ENCODE data around the gene PGBD2. TPM values are rescaled to one million over a fixed set of nuclear protein-coding genes. Genes with fewer than 3 reads are reported as not detected.

Gene PGBD2
- total and polyA plus RNA-seq, 2 of the 4 experiments (the other 2 are of a cell fraction), result 4.8 to 6.8 TPM

GRCh38 chr1:248926401-248927182 lies 20.6 kb downstream of the PGBD2 start:
- Histone ChIP-seq H3K18ac (ENCODE audit: low read depth, low read length) (no peak overlapping the region; the same call in 1 of the 2 replicates), H3K4me1 (ENCODE audit: control insufficient read depth, insufficient read depth, low read length) (peaks cover 8% of the 10 kb centered on the region), H3K36me3 (ENCODE audit: control insufficient read depth, insufficient read depth, low read length) (peaks cover 2% of the 10 kb centered on the region; the same call in 1 of the 2 replicates), H3K79me1 (ENCODE audit: low read depth in 1 of 2, low read length in 2 of 2) (no peaks in the 10 kb centered on the region; a peak in 2 of 4 replicates), H3K27me3 (ENCODE audit: control insufficient read depth, insufficient read depth, low read length) (no peaks in the 10 kb centered on the region), H2AK5ac (ENCODE audit: low read depth, low read length) (peak overlapping the region; percentile 1; the same call in 1 of the 2 replicates), H3K9me3 (ENCODE audit: control insufficient read depth, insufficient read depth, low read length) (no peaks in the 10 kb centered on the region), H3K56ac (ENCODE audit: extremely low read depth, insufficient read depth, low read length) (no peak overlapping the region), H2BK15ac (ENCODE audit: low read depth, low read length) (no peak overlapping the region), H4K8ac (ENCODE audit: low read depth in 2 of 2, low read length in 2 of 2) (no peak overlapping the region), H2AFZ (replicated peaks; ENCODE audit: low read length, poor library complexity) (no peak overlapping the region), H2AK9ac (replicated peaks; ENCODE audit: low read depth, low read length, poor library complexity) (no peak overlapping the region), H4K91ac (ENCODE audit: insufficient read depth, low read depth, low read length) (no peak overlapping the region), H3K23ac (ENCODE audit: low read depth, low read length) (no peak overlapping the region), H3K14ac (replicated peaks; ENCODE audit: low read depth, low read length) (no peak overlapping the region), H3K4ac (ENCODE audit: low read depth, low read length) (no peak overlapping the region), H3K4me2 (ENCODE audit: low read depth, low read length) (peak overlapping the region; percentile 45), H2BK20ac (ENCODE audit: low read depth, low read length) (0 out of 2 replicates have a peak overlapping the region, but pooled peaks have one; percentile 1), H3K9ac (ENCODE audit: low read depth, low read length) (no peak overlapping the region), H2BK120ac (ENCODE audit: low read depth, low read length) (peak overlapping the region; percentile 6), H3K9me1 (ENCODE audit: insufficient read depth, low read length) (peaks cover 3% of the 10 kb centered on the region; the same call in 1 of the 2 replicates), H4K20me1 (ENCODE audit: insufficient read depth, low read length) (no peaks in the 10 kb centered on the region), H3K4me3 (ENCODE audit: insufficient read depth, low read depth, low read length) (no peak overlapping the region), H4K5ac (ENCODE audit: low read depth, low read length) (no peak overlapping the region), H2BK5ac (ENCODE audit: low read depth, low read length, poor library complexity, severe bottlenecking) (peak overlapping the region; percentile 58), H3K27ac (ENCODE audit: insufficient read depth, low read length) (no peak overlapping the region)
- dilution Hi-C loops (cut with HindIII; ENCODE audit: low sequenced_read_pairs, unreplicated experiment) (no loop called here), intact Hi-C loops (cut with micrococcal nuclease) (no loop called here), in situ Hi-C loops (cut with MboI; ENCODE audit: low sequenced_read_pairs) (no loop called here)
- WGBS, 2 experiments (ENCODE audit: extremely low coverage in 2 of 2, insufficient read length in 1 of 2), result no CpG with 5 or more reads among the region's 7 CpGs
- CTCF ChIA-PET, result interaction anchor here (1.5 kb wide), 1 partner anchor 21 kb away, joined by 3 read pairs; the partner anchor contains the start of gene PGBD2
- BruUV-seq (replicated peaks), result no TSS peak
- peak; percentile 48 for ATAC-seq (ENCODE audit: low read depth)
- no peak for TF ChIP-seq RCOR1 (IDR thresholded peaks at IDR 0.05; ENCODE audit: insufficient replicate concordance, low read length)
- TF ChIP-seq CHD1 (IDR thresholded peaks at IDR 0.05; ENCODE audit: low read depth, low read length), result no peak
- TF ChIP-seq CEBPB (IDR thresholded peaks at IDR 0.05; ENCODE audit: low read depth, low read length), result no peak
- peak; percentile 24; the same call in 1 of the 2 replicates for TF ChIP-seq BHLHE40 (IDR thresholded peaks at IDR 0.05; ENCODE audit: low read depth, low read length)
- TF ChIP-seq MXI1 (IDR thresholded peaks at IDR 0.05; ENCODE audit: borderline replicate concordance, low read depth, low read length), result peak; percentile 38; the same call in 1 of the 2 replicates
- TF ChIP-seq, protein P1, sequence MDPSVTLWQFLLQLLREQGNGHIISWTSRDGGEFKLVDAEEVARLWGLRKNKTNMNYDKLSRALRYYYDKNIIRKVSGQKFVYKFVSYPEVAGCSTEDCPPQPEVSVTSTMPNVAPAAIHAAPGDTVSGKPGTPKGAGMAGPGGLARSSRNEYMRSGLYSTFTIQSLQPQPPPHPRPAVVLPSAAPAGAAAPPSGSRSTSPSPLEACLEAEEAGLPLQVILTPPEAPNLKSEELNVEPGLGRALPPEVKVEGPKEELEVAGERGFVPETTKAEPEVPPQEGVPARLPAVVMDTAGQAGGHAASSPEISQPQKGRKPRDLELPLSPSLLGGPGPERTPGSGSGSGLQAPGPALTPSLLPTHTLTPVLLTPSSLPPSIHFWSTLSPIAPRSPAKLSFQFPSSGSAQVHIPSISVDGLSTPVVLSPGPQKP (IDR thresholded peaks at IDR 0.05; ENCODE audit: borderline replicate concordance, low read depth, low read length), result no peak
- TF ChIP-seq FOS (IDR thresholded peaks at IDR 0.05; ENCODE audit: low read depth, low read length), result peak; percentile 68
- peak; percentile 73 for DNase-seq
- POLR2A ChIA-PET (ENCODE audit: unreplicated experiment), result no interaction called here

Measured in IMR-90 (cell line).